Stimulated activated CD8-positive, alpha-beta memory T cell treated with anti-CD3 and anti-CD28 coated beads, Interleukin-4, amount 100 ng/mL, for 24 hours (primary cell): ENCODE results near the gene SAXO1.
"Not testable (repeated sequence)": the region's sequence is repeated elsewhere in the genome, so short reads cannot be mapped to it uniquely, and the experiment has no call there.

Experiments
- DNase-seq: peaks from one replicate; pipeline ENCODE4 v3.0.0-alpha.2; 2020; ENCODE audit warnings: low read depth

Gene SAXO1

GRCh38 chr9:18970393-18970792, 62.6 kb downstream of the SAXO1 start:
- no peak for DNase-seq

DNA sequence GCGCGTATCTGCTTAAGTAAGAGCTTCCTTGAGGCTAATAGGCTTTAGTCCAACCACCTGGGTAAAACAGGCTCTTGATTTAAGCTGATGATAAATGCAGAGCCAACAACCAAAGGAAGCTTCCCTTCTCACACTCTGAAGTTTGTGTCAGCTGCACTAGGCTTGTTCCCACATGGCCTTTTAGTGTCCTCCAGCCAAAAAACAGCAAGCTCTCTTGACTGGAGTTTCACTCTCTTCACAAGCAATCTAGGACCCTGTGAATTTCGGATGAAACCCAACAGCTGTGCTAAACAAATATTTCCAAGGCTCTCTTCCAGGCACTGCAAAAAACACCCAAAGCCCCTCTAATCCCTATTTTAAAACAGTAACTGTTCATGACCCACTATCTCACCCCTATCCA, 63.9 kb downstream of the SAXO1 start:
- no peak for DNase-seq

DNA sequence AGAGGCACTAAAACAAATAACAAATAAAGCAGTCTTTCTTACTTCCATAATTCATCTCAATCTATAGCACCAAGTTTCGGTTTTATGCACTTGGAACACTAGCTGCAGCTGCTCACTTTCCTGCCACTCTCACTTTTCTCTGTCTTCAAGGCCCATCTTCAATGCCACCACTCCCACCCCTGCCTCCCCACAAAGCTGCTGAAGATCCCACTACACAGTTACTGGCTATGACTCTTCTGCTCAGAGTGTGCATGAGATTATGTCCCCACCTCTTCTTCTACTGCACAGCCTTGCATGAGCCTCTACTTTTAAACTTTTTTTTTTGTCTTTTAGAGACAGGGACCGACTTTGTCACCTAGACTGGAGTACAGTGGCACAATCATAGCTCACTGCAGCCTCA, 77.4 kb downstream of the SAXO1 start:
- no peak for DNase-seq

- DNase-seq, result no peak
Measured at GRCh38 chr9:18951936-18952335, 81.1 kb downstream of the SAXO1 start.

GRCh38 chr9:18947892-18948339, 85.1 kb downstream of the SAXO1 start:
- no peak for DNase-seq

DNA sequence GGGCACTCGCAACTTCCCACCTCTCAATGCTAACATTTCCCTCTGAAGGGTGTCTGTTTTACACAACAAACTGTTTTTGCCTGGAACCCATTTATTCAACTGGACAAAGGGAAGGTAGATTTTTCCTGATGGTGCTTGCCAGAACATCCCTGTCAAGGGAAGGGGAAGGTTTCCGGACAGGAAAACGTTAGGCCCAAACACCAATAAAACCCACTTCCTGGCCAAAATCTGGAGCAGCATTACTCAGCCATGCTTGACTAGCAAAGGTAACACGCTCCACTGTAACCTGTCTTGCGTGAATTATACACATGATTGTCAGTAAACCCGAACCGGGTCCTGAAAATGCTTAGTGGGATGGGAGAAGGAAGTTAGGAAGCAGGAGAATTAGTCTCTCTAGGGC, 90.2 kb downstream of the SAXO1 start:
- DNase-seq, result no peak

GRCh38 chr9:18941060-18941740, 91.8 kb downstream of the SAXO1 start:
- DNase-seq, result no peak

GRCh38 chr9:18939943-18940342, 93.1 kb downstream of the SAXO1 start:
- DNase-seq, result no peak

- no peak for DNase-seq
Measured at GRCh38 chr9:18936094-18936871, 96.7 kb downstream of the SAXO1 start.

GRCh38 chr9:18935541-18935940, 97.5 kb downstream of the SAXO1 start:
- DNase-seq, result no peak

GRCh38 chr9:18930611-18931010, 102.4 kb downstream of the SAXO1 start:
- not testable (repeated sequence) for DNase-seq

- no peak for DNase-seq
Measured at GRCh38 chr9:18928711-18929110, 104.3 kb downstream of the SAXO1 start.

- DNase-seq, result no peak
Measured at GRCh38 chr9:18926513-18926912, 106.5 kb downstream of the SAXO1 start.

DNA sequence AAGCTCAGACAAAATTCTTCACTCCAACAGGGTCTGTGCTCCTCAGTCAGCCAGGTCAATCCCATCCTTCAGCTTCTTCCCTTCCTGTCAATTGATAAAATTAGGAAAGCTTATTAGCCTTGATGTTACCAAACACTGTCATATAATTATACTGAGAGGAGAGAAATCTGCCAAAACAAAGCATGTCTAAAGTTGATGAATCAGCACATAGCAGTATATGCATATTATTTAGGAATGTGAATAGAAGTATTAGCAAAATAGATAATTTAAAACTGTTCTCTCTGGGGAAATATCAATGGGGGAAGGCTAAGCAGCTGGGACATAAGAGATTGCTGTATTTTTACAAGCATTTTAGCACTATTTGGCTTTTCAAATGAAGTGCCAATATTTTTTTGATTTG, 107.1 kb downstream of the SAXO1 start:
- DNase-seq, result no peak

DNA sequence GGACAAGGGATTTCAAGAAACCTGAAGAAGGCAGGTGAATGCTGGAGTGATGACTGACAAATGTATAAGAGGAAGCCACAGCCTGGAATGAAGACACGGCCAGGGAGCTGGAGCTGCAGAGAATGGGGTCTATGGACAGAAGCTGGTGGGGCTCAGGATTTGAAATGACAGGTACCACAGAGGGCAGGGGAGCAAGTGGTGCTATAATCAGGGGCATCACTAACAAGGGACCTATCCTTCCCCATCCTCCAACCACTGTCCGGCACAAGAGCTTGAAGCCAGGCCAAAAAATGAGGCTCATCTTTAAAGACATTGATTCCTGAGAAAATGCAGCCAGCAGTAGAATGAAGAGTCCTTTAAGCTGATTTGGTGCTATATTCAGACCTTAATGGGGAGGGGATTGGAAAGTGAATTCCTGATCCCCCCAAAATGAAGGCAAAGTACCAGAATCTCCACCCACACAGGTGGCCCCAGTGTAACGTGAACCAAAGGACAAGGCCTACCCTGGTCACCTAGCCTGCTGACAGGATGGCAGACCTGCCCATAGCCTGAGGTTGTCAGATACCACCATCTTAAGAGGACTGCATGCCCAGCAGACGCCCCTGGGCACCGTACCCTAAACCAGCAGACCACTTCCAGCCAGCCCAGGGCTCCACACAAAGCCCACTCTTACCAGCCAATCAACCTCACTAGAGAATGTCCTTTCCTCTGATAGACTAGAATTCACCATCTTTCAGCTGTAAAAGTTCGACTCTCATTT, 109.2 kb downstream of the SAXO1 start:
- DNase-seq, result no peak

GRCh38 chr9:18923167-18923566, 109.8 kb downstream of the SAXO1 start:
- DNase-seq, result no peak

DNA sequence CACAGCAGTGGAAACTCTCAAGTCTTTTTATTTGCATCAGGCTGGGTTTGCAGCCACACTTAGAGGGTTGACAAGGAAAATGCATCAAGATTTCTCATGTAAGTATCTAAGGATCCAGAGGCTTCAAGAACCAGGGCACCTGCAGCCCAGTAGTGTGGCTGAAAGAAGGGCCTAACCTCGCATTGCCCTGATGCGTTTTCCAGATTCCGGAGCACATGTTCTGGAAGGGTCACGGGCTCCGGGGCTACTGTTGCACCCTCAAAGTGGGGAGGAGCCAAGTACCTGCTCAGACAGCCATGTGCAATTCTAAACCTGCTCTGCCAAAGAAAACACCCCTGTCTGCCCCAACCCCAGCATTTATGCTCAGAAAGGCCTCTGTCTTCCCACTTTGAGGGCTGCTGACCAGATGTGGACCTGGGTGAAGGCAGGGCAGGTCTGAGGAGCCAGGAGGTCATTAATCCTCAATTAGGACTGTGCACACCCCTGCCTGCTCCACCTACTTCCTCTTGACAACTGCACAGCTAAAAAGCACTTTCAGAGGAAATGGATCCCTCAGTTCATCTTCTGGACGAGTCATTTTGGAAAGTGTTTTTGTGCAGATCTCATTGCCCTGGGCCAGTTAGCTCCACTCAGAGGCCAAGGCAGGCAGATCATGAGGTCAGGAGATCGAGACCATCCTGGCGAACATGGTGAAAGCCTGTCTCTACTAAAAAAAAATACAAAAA, 110.7 kb downstream of the SAXO1 start:
- no peak for DNase-seq

GRCh38 chr9:18921366-18922075, 111.5 kb downstream of the SAXO1 start:
- no peak for DNase-seq

DNA sequence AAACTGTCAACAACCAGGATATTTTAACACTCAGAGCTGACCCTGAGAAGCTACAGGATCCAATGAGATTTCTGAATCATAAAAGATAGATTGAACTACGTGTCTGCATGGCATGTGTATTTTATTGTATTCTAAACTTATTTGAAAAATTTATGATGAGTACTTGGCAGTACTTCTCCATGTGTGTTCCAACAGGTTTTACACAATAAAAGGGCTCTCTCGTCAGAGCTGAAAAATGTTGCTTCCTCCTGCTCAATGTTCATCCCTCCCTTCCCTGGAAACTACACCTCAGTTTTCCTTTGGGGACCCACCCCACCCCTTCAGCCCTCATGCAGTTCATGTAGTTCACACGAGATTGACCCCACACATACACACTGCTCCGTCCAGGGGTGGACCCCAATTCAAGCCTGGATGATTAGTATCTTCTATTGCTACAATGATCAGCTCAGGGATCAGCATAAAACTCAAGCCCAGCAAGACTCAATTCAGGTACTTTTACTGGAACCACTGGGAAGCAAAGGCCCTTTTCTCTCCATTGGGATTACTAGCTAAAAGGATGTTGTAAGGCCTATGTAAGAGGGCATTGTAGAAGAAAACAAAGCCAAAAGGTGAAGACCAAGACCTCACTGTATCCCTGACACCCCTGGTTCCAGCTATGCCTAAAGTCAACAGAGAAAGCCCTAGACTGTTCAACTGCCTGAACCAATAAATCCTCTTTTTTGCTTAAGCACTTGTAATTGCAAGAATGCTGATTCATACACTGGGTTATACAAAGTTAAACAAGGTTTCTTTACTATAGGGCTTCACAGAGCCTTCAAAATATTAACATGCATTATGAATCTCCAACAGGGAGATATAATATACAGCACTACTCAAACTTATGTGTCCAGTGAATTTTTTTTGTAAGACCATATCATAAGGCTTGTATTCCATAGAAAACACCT, 112.6 kb downstream of the SAXO1 start:
- DNase-seq, result no peak

DNA sequence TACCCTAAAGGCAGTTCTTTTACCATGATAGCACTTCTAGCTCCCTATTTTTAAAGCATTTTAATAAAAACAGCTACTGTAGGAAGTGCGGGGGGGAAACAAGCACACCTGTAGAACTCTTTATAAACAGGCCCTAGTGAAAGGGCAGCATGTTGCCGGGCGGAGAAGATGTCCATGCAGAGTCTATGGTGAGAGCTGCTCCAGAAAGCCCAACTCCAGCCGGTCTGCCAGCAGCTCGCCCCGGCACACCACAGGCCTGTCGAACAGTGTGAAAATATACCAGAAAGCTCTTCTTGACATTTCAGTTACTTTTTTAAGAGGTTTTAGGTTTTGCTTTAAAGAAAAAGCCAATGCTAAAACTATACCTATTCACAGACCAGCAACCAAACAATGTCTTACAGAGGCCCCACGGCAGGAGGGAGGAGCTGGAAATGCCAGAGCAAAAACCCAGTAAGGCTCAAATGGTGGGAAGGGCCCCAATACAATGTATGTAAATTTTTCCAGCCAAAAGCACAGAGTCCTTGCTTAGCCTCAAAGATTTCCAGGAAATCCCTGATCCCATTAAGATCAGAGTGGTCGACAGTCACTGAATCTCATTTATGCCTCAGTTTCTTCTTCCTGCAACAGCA, 121.2 kb downstream of the SAXO1 start:
- no peak for DNase-seq
